Stimulated activated CD4-positive, alpha-beta T cell treated with anti-CD3 and anti-CD28 coated beads, TNF-alpha, amount 100 ng/mL, for 1 hour (primary cell): ENCODE results near the gene GRAP2.
"Not testable (repeated sequence)": the region's sequence is repeated elsewhere in the genome, so short reads cannot be mapped to it uniquely, and the experiment has no call there.

Experiments
- DNase-seq, 3 donors: peaks; one replicate each; pipeline ENCODE4 v3.0.0-alpha.2; 2020; ENCODE audit warnings: low read depth in 3 of 3, low spot score in 1 of 3

GRAP2 gene

GRCh38 chr22:39943337-39943736, 42.5 kb downstream of the GRAP2 start:
- DNase-seq = no peak

- no peak for DNase-seq
These were observed 43.3 kb downstream of the GRAP2 start for GRCh38 chr22:39943953-39944872.

DNA sequence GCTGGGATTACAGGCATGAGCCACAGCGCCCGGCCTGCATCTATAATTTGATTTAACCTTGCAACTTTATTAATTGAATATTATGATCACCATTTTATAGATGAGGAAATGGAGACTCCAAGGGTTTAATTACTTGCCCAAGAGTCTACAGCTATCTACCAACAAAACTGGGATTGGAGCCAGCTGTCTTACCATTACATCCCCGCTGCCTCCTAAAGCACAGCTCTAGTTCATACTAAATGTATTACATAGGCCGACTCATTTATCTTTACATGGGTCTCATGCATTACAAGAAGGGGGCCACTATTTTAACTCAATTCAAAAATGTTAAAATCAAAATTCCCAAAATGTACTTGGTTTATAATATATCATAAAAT, 45.2 kb downstream of the GRAP2 start:
- no peak for DNase-seq

DNA sequence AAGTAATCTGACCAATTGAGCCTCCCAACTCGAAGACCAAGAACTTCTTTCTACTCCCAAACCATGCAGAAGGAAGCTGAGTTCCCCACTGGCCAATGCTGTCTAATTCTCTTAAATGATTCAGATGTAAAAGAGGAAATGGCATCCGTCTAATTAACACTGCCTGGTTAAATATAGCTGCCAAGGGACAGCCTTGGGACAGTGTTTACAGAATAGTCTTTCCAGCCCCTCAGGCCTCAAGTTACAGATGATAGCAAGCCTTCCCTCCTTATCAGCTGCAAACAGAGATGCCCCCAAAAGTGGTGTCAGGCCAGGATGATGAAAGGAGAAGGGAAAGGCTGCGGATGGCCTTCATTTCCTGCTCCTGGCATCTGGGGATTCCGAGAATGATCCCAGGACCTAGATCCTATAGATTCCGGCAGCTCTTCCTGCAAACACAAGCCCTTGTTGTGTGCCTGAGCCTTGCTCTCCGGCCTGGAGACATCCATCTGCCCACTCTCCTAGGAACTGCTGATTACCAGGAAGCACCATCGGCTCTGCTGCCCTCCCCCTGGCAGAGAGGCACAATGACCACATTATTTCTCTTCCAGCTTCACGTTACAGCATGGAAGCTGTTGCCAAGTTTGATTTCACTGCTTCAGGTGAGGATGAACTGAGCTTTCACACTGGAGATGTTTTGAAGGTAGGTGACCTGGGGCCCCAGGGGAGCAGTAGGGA, 45.8 kb downstream of the GRAP2 start:
- no peak for DNase-seq

DNA sequence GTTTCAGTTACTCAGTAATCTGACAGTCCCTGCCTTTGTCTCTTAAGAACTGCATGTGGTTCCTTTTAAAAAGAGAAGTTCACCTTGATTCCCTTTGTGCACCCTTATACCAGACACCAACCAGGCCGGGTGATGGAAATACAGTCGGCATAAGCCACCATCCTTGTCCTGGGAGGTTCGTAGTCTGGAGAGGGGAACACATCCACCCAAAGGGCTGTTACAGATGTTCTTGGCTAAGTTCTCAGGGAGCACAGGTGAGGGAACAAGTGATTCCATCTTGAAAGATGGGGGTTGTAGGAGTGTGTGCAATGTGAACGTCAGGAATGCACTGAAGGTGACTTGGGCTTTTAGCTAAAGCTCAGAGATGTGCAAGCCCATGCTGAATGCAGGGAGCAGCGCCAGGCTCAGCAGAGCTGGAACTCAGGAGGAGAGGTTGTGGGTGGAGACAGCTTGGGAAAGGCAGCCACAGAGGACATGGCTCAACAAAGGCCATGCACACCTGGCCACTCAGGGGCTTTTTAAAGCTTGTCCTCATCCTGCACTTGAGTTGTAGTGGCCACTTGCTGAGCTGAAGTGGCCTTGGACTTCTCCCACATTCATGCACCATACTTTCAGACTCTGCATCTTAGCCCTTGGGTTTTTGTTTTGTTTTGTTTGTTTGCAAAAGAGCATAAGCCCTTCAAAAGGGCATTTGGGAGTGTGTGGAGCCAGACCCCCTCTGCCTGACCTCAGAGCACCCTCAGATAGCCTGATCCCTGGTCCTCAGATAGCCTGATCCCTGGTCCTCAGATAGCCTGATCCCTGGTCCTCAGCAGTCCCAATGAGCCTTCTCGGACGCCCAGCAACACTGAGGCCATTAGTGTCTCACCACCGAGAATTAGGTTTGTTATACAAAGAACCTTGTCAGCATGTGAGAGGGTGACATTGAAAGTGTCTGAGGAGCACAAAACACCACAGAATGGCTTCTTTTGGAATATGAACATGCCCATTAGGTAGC, 46.6 kb downstream of the GRAP2 start:
- DNase-seq = no peak

GRCh38 chr22:39949964-39950737, 49.3 kb downstream of the GRAP2 start:
- no peak for DNase-seq

GRCh38 chr22:39951603-39952293, 50.9 kb downstream of the GRAP2 start:
- DNase-seq = not testable (repeated sequence)

GRCh38 chr22:39952347-39952746, 51.5 kb downstream of the GRAP2 start:
- no peak for DNase-seq

- DNase-seq = no peak
These were observed 52.2 kb downstream of the GRAP2 start for GRCh38 chr22:39953101-39953500.

- no peak for DNase-seq
These were observed 53.7 kb downstream of the GRAP2 start for GRCh38 chr22:39954584-39955055.

- DNase-seq = no peak
These were observed 54.8 kb downstream of the GRAP2 start for GRCh38 chr22:39955675-39956074.

GRCh38 chr22:39956932-39957664, 56.2 kb downstream of the GRAP2 start:
- no peak for DNase-seq

DNA sequence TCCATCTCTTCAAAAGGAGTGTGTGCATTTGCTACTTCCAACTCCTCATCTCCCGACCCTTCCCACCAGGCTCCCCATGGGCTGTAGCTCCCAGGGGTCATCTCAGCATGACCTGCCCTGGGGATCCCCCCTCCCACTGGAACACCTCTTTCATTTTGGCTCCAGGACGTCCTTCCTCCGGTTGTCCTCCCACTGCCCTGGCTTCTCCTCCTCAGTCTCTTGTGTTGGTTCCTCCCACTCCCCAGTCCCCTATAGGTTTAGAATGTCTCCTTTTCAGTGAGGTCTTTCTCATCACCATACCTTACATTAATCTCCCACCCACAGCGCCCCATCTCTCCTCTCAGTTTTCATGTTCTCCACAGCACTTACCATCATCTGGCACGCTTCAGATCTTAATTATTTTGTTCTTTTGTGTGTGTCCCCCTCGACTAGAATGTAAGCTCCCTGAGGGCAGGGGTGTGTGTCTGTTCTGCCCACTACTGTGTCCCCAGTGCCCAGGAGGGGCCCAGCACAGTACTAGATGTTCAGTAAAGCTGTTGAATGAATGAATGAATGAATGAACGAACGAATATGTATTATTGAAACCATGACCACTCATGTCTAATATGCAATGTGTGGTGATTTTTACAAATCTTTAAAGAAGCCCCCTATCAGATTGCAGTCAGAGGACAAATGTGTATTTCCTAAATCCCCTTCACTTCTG, 57.3 kb downstream of the GRAP2 start:
- DNase-seq = no peak

DNA sequence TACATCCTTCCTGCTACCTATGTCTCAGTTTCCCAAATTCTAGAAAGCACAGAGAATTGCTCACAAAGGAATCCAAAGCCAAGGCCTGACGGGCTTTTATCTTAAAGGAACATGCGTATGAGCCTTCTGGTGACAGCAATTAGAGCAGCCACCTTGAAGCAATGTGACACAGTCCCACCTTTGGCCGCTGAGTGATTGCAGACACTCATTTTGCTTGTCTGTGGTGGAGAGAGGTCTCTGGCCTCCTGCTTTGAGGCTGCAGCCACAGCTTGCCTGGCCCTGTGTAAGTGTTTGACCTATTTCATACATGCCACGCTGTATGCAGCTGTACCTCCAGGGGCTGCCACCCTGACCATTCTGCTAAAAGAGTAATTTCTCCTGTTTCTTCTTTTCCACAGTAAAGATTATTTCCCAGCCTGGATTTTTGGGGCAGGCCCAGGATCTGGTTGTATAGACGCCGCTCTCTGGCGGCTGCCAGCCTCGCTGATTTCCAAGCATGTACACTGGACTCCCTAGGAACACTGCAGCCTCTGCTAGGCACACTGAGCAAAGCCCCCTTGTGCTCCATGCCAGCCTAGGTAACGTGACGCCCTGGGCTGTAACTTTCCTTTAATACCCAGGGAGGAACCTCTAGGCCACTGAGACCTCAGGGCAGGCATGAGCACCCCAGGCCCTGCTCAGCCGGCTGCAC, 58.2 kb downstream of the GRAP2 start:
- DNase-seq = no peak

- DNase-seq = no peak
These were observed 59.0 kb downstream of the GRAP2 start, which contains the start of gene TMA7B for GRCh38 chr22:39959640-39960447. Gene TMA7B, plus strand, starts transcription at chr22:39960397. Its CDS starts 3,978 bp downstream, at chr22:39964375.

DNA sequence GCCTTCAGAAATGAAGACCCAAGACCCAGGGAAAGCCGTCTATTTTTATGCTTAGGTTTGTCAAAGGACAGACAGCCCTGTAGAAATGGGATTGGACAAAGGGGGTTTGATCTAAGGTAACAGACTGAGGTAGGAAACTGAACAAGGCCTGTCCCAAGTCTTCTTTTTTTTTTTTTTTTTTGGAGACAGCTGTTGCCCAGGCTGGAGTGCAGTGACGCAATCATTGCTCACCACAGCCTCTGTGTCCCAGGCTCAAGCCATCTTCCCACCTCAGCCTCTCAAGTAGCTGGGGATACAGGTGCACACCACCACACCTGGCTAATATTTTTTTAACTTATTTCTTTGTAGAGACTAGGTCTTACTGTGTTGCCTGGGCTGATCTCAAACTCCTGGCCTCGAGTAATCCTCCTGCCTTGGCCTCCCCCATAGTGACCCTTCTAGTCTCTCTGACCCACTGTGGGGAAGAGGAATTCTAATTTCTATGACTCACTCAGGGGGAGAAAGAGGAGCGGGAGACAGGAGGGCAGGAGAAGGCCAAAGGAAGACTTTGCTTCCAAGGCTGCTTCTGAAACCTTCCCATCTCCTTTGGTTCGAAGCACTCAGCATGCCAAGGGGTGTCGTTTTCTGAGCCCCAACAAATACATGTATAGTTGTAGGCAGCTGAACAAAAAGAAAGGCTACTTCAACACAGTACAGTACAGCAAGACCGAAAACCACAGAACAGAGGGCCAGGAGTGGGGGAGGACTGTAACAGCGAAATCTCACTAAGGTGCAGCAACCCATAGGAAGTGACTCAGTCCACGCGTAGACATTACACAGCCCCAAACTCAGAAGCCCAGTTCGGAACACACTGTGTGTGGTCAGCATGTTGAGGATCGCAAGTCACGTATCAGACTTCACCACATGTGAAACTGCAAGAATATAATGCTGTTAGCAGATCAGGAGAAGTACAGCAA, 60.2 kb downstream of the GRAP2 start:
- DNase-seq = peak in 2 of 3 donors; percentile 23 to 29
